ENCODE measurements around the gene ACD.

GRCh38 chr16:67662653-67663010 is 2.6 kb upstream of the ACD start:
- TF ChIP-seq POLR2AphosphoS5 (IDR thresholded peaks at IDR 0.05; ENCODE audit: insufficient read depth in 1 of 2, low read depth in 1 of 2) (no peak), CTCF (IDR thresholded peaks at IDR 0.05) (no peak)
